ENCODE results near the gene SLC15A3.

The SLC15A3 gene

DNA sequence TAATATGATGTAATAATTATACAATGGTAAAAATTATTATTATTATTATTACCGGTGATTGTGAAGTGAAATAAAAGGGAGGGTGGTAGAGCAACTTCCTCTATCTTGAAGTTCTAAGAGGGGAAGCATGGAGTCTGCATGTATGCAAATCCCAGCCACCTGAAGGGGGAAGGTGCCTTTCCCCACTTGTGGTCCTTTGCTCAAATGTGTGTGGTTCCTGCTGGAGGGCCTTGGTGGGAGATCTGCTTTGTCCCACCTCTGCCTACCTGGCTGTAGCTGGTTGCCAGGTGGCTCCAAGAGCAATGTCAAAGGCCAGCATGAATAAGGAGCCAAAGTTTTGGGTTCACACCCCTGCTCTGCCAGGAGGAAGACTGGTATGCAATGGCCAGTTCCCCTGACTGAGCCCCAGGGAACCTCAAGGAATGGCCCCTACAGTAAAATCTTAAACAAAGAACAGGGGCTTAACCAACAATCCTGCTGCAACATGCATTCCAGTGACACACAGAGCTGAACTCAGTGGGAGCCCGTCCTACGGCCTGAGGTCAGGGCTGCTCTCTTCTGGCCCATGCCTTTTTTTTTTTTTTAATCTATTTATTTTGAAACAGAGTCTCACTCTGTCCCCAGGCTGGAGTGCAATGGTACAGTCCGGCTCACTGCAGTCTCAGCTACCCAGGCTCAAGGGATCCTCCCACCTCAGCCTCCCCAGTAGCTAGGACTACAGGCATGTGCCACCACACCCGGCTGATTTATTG lies 19.2 kb downstream of the SLC15A3 start:
- Histone ChIP-seq H3K4me1 (ENCODE audit: control insufficient read depth, low read length) (peaks cover 43% of the 10 kb centered on the region), H3K27ac (ENCODE audit: low read depth, low read length) (peak overlapping the region; percentile 96), H3K4me3 (ENCODE audit: low read length) (peak overlapping the region; percentile 70), H3K9me3 (ENCODE audit: control insufficient read depth, insufficient read depth, low read length) (no peaks in the 10 kb centered on the region), H3K4me2 (ENCODE audit: low read length) (peak overlapping the region; percentile 88), H3F3A (ENCODE audit: control insufficient read depth, insufficient read depth) (peaks cover 21% of the 10 kb centered on the region), H4K20me1 (ENCODE audit: control insufficient read depth, insufficient read depth, low read depth, low read length) (no peaks in the 10 kb centered on the region), H3K36me3 (ENCODE audit: control insufficient read depth, low read length) (peaks cover 14% of the 10 kb centered on the region), H3K9me2 (replicated peaks; ENCODE audit: control insufficient read depth, low read length) (no peaks in the 10 kb centered on the region), H3K79me2 (ENCODE audit: control insufficient read depth, low read length) (no peaks in the 10 kb centered on the region), H3K27me3 (ENCODE audit: control insufficient read depth, low read length) (no peaks in the 10 kb centered on the region)
- TF ChIP-seq, protein P1, sequence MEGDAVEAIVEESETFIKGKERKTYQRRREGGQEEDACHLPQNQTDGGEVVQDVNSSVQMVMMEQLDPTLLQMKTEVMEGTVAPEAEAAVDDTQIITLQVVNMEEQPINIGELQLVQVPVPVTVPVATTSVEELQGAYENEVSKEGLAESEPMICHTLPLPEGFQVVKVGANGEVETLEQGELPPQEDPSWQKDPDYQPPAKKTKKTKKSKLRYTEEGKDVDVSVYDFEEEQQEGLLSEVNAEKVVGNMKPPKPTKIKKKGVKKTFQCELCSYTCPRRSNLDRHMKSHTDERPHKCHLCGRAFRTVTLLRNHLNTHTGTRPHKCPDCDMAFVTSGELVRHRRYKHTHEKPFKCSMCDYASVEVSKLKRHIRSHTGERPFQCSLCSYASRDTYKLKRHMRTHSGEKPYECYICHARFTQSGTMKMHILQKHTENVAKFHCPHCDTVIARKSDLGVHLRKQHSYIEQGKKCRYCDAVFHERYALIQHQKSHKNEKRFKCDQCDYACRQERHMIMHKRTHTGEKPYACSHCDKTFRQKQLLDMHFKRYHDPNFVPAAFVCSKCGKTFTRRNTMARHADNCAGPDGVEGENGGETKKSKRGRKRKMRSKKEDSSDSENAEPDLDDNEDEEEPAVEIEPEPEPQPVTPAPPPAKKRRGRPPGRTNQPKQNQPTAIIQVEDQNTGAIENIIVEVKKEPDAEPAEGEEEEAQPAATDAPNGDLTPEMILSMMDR (IDR thresholded peaks at IDR 0.05; ENCODE audit: low read depth, low read length, poor library complexity, severe bottlenecking) = no peak
- no peak for TF ChIP-seq EZH2phosphoT487 (IDR thresholded peaks at IDR 0.05; ENCODE audit: borderline replicate concordance, low read length)

DNA sequence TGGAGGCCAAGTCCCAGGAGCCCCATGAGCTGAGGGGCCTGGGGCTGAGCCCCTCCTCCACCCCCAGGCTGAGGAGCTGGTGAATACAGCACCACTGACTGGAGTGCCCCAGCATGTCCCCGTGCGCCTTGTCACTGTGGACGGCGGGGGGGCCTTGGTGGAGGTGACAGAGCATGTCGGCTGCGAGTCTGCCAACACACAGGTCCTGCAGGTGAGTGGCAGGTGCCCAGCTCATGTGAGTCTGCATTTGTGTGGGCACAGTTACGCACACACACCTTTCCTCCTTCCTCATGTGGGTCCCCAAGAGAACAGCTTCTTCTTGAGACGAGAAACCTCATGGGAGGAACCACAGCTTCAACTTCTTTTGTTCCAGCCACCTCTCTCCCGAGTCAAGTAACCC lies 20.1 kb downstream of the SLC15A3 start:
- Histone ChIP-seq H3K27ac (ENCODE audit: low read depth, low read length) (peak overlapping the region; percentile 96), H3K4me2 (ENCODE audit: low read length) (peak overlapping the region; percentile 88), H3K4me3 (ENCODE audit: low read length) (peak overlapping the region; percentile 70)

DNA sequence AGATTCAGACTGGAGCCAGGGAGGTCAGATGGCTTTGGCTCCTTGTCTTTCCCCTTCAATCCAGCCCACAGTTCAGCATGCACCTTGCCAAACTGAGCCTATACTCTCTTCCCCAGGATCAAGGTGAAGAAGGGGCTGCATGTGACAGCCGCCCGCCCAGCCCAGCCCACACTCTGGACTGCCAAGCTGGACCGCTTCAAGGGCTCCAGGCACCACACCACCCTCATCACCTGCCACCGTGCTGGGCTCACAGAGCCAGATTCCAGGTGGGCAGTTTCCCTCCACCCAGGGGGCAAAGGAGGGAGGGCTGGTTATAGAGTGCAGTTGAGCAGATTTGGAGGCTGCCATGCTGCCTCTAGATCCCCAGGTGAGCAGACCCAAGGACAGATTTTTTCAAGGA lies 21.6 kb downstream of the SLC15A3 start:
- H3K36me3 ChIP-seq (ENCODE audit: control insufficient read depth, low read length) = peaks cover 4% of the 10 kb centered on the region; the same call in 1 of the 2 replicates
- peaks cover 43% of the 10 kb centered on the region for H3K4me1 ChIP-seq (ENCODE audit: control insufficient read depth, low read length)

More for the DNA sequence above, 20.1 kb downstream of the SLC15A3 start:
- Histone ChIP-seq H3K27me3 (ENCODE audit: control insufficient read depth, low read length) (no peaks in the 10 kb centered on the region), H4K20me1 (ENCODE audit: control insufficient read depth, insufficient read depth, low read depth, low read length) (no peaks in the 10 kb centered on the region), H3F3A (ENCODE audit: control insufficient read depth, insufficient read depth) (peaks cover 21% of the 10 kb centered on the region), H3K4me1 (ENCODE audit: control insufficient read depth, low read length) (peaks cover 43% of the 10 kb centered on the region), H3K36me3 (ENCODE audit: control insufficient read depth, low read length) (peaks cover 11% of the 10 kb centered on the region), H3K79me2 (ENCODE audit: control insufficient read depth, low read length) (no peaks in the 10 kb centered on the region), H3K9me2 (replicated peaks; ENCODE audit: control insufficient read depth, low read length) (no peaks in the 10 kb centered on the region), H3K9me3 (ENCODE audit: control insufficient read depth, insufficient read depth, low read length) (no peaks in the 10 kb centered on the region)
- TF ChIP-seq, protein P1 (IDR thresholded peaks at IDR 0.05; ENCODE audit: low read depth, low read length, poor library complexity, severe bottlenecking) = no peak
- TF ChIP-seq EZH2phosphoT487 (IDR thresholded peaks at IDR 0.05; ENCODE audit: borderline replicate concordance, low read length) = no peak

More for the DNA sequence above, 21.6 kb downstream of the SLC15A3 start:
- Histone ChIP-seq H3K27ac (ENCODE audit: low read depth, low read length) (no peak overlapping the region), H3K9me2 (replicated peaks; ENCODE audit: control insufficient read depth, low read length) (no peaks in the 10 kb centered on the region), H3K79me2 (ENCODE audit: control insufficient read depth, low read length) (no peaks in the 10 kb centered on the region), H4K20me1 (ENCODE audit: control insufficient read depth, insufficient read depth, low read depth, low read length) (no peaks in the 10 kb centered on the region), H3F3A (ENCODE audit: control insufficient read depth, insufficient read depth) (peaks cover 24% of the 10 kb centered on the region), H3K9me3 (ENCODE audit: control insufficient read depth, insufficient read depth, low read length) (no peaks in the 10 kb centered on the region), H3K4me3 (ENCODE audit: low read length) (no peak overlapping the region), H3K4me2 (ENCODE audit: low read length) (no peak overlapping the region), H3K27me3 (ENCODE audit: control insufficient read depth, low read length) (no peaks in the 10 kb centered on the region; the same call in 1 of the 2 replicates)
- TF ChIP-seq, protein P1 (IDR thresholded peaks at IDR 0.05; ENCODE audit: low read depth, low read length, poor library complexity, severe bottlenecking) = no peak
- no peak for TF ChIP-seq EZH2phosphoT487 (IDR thresholded peaks at IDR 0.05; ENCODE audit: borderline replicate concordance, low read length)

Data from DOHH2 (cell line).